H1 (cell line): ENCODE measurements around the gene LHX2. TPM values are rescaled to one million over a fixed set of nuclear protein-coding genes. Genes with fewer than 3 reads are reported as not detected.

Source experiments
- CTCF ChIA-PET: fragments of 300-600 bp; sonication (Branson Sonifier 250); formaldehyde crosslinking; loops from one replicate; lab custom pipeline; 2021; ENCODE audit not compliant: partially characterized antibody; lab: Charles Lee
- POLR2A ChIA-PET: fragments of 300-600 bp; sonication (Branson Sonifier 250); formaldehyde crosslinking; loops from one replicate; lab custom pipeline; 2021; ENCODE audit warnings: inconsistent platforms; ENCODE audit not compliant: partially characterized antibody; lab: Charles Lee
- DNase-seq, 2 experiments: peaks; one replicate each; pipeline versions ENCODE4 v3.0.0 to v3.0.0-alpha.2; 2010 to 2022; ENCODE audit warnings: low spot score in 2 of 2, low read depth in 1 of 2, mixed read lengths in 1 of 2
- FAIRE-seq: peaks from 2 replicates; lab custom pipeline; 2011; peaks lifted over from hg19 to GRCh38; lab: Jason Lieb, UNC
- H2AFZ ChIP-seq: 2 replicates; pipeline ENCODE4 v1.8.1; 2012; ENCODE audit warnings: low read length, inconsistent platforms
- H2AK5ac ChIP-seq: 2 replicates; pipeline ENCODE4 v1.6.1; 2013; ENCODE audit warnings: low read depth, low read length
- H2BK120ac ChIP-seq: replicated peaks from 2 replicates; pipeline ENCODE3; 2013; ENCODE audit warnings: low read depth, low read length, inconsistent platforms
- H2BK12ac ChIP-seq: 2 replicates; pipeline ENCODE4 v1.6.1; 2013; ENCODE audit warnings: low read depth, low read length
- H2BK15ac ChIP-seq: 2 replicates; pipeline ENCODE4 v1.6.1; 2013; ENCODE audit warnings: low read length
- H2BK20ac ChIP-seq: 2 replicates; pipeline ENCODE4 v1.6.1; 2013; ENCODE audit warnings: low read length
- H2BK5ac ChIP-seq: 2 replicates; pipeline ENCODE4 v1.6.1; 2013; ENCODE audit warnings: low read depth, low read length
- H3K14ac ChIP-seq: 2 replicates; pipeline ENCODE4 v1.6.1; 2013; ENCODE audit warnings: inconsistent platforms; ENCODE audit not compliant: insufficient read length
- H3K18ac ChIP-seq: 2 replicates; pipeline ENCODE4 v1.6.1; 2013; ENCODE audit warnings: low read length; ENCODE audit errors: extremely low read depth
- H3K23ac ChIP-seq: 2 replicates; pipeline ENCODE4 v1.6.1; 2013; ENCODE audit warnings: inconsistent platforms; ENCODE audit not compliant: insufficient read length
- H3K23me2 ChIP-seq: 2 replicates; pipeline ENCODE4 v1.6.1; 2013; ENCODE audit warnings: low read depth, low read length
- H3K27ac ChIP-seq: 2 replicates; pipeline ENCODE4 v1.6.1; 2011; ENCODE audit warnings: low read depth, low read length, inconsistent platforms
- H3K27me3 ChIP-seq, 4 experiments: replicated peaks in 1 of 4; 1 replicate in 1 of 4; 2 replicates in 3 of 4; pipeline versions ENCODE4 v1.6.1 to v1.8.1; 2011 to 2013; ENCODE audit warnings: low read length in 3 of 4, mild to moderate bottlenecking in 3 of 4, inconsistent platforms in 2 of 4, mixed read lengths in 2 of 4, moderate library complexity in 1 of 4; ENCODE audit not compliant: control insufficient read depth in 3 of 4, insufficient read depth in 3 of 4; ENCODE audit errors: extremely low read depth in 1 of 4
- H3K36me3 ChIP-seq, 4 experiments: 2 replicates each; pipeline versions ENCODE4 v1.6.1 to v1.8.1; 2011 to 2013; ENCODE audit warnings: mild to moderate bottlenecking in 4 of 4, low read length in 3 of 4, moderate library complexity in 2 of 4, control low read depth in 1 of 4, inconsistent platforms in 1 of 4; ENCODE audit not compliant: insufficient read depth in 4 of 4, control insufficient read depth in 2 of 4
- H3K4ac ChIP-seq: replicated peaks from 2 replicates; pipeline ENCODE3; 2013; ENCODE audit warnings: low read length, low read depth, mixed read lengths, inconsistent platforms; ENCODE audit not compliant: insufficient read length
- H3K4me1 ChIP-seq, 4 experiments: replicated peaks in 1 of 4; 1 replicate in 1 of 4; 2 replicates in 3 of 4; pipeline versions ENCODE4 v1.6.1 to v1.8.1; 2011 to 2013; ENCODE audit warnings: low read length in 3 of 4, inconsistent platforms in 2 of 4, mixed read lengths in 1 of 4; ENCODE audit not compliant: insufficient read depth in 4 of 4, control insufficient read depth in 3 of 4
- H3K4me2 ChIP-seq, 2 experiments: 2 replicates each; pipeline versions ENCODE4 v1.6.1 to v1.8.1; 2011 to 2013; ENCODE audit warnings: low read depth in 2 of 2, low read length in 2 of 2, control low read depth in 1 of 2, inconsistent platforms in 1 of 2, mild to moderate bottlenecking in 1 of 2; ENCODE audit not compliant: insufficient read depth in 1 of 2
- H3K4me3 ChIP-seq, 4 experiments: fragments of 200-600, 300-600 bp in 1 of 4; sonication (generic), shearing (Covaris generic), sonication (Bioruptor Twin) in 1 of 4; 2 replicates each; pipeline versions ENCODE4 v1.5.1 to v1.8.1; 2011 to 2016; ENCODE audit warnings: low read length in 4 of 4, low read depth in 3 of 4, control low read depth in 2 of 4, inconsistent platforms in 2 of 4, mild to moderate bottlenecking in 2 of 4, mixed read lengths in 1 of 4, moderate library complexity in 1 of 4; ENCODE audit not compliant: insufficient read depth in 2 of 4; ENCODE audit errors: extremely low read depth in 1 of 4
- H3K56ac ChIP-seq: replicated peaks from 2 replicates; pipeline ENCODE3; 2013; ENCODE audit warnings: low read depth, mild to moderate bottlenecking, mixed read lengths, low read length, inconsistent platforms; ENCODE audit not compliant: insufficient read length
- H3K79me1 ChIP-seq: 2 replicates; pipeline ENCODE4 v1.6.1; 2013; ENCODE audit warnings: low read depth, low read length, control low read depth
- H3K79me2 ChIP-seq, 2 experiments: 2 replicates each; pipeline versions ENCODE4 v1.6.1 to v1.8.1; 2012 to 2013; ENCODE audit warnings: low read length in 2 of 2, mild to moderate bottlenecking in 2 of 2, inconsistent platforms in 1 of 2; ENCODE audit not compliant: insufficient read depth in 2 of 2, control insufficient read depth in 1 of 2
- H3K9ac ChIP-seq, 4 experiments: replicated peaks in 1 of 4; 1 replicate in 1 of 4; 2 replicates in 3 of 4; pipeline versions ENCODE4 v1.6.1 to v1.8.1; 2011 to 2013; ENCODE audit warnings: low read depth in 3 of 4, low read length in 3 of 4, control low read depth in 2 of 4, mild to moderate bottlenecking in 2 of 4, moderate library complexity in 2 of 4, inconsistent platforms in 1 of 4; ENCODE audit errors: extremely low read depth in 1 of 4
- H3K9me3 ChIP-seq, 2 experiments: 2 replicates each; pipeline versions ENCODE4 v1.6.1 to v1.8.1; 2012 to 2013; ENCODE audit warnings: mild to moderate bottlenecking in 2 of 2, moderate library complexity in 2 of 2, control low read depth in 1 of 2, inconsistent platforms in 1 of 2, low read depth in 1 of 2, low read length in 1 of 2, mixed read lengths in 1 of 2; ENCODE audit not compliant: insufficient read depth in 2 of 2
- H4K20me1 ChIP-seq, 2 experiments: replicated peaks in 1 of 2; 2 replicates each; pipeline versions ENCODE3 to v1.8.1; 2011 to 2013; ENCODE audit warnings: inconsistent platforms in 2 of 2, low read length in 2 of 2, mild to moderate bottlenecking in 1 of 2; ENCODE audit not compliant: insufficient read depth in 2 of 2, control insufficient read depth in 1 of 2
- H4K5ac ChIP-seq: 2 replicates; pipeline ENCODE4 v1.6.1; 2013; ENCODE audit warnings: low read length, low read depth, mixed read lengths, inconsistent platforms; ENCODE audit not compliant: insufficient read length
- H4K8ac ChIP-seq: 2 replicates; pipeline ENCODE4 v1.8.0; 2013; ENCODE audit warnings: mild to moderate bottlenecking, moderate library complexity, low read length, inconsistent platforms; ENCODE audit not compliant: insufficient read depth; ENCODE audit errors: extremely low read depth
- H4K91ac ChIP-seq: replicated peaks from 2 replicates; pipeline ENCODE3; 2013; ENCODE audit warnings: low read length, mixed read lengths, inconsistent platforms; ENCODE audit not compliant: insufficient read length
- CBX5 ChIP-seq: fragments of 300-800, 300-1000 bp; sonication (generic); IDR thresholded peaks from 2 replicates; pipeline ENCODE4 v1.7.1; 2016; ENCODE audit warnings: antibody characterized with exemption, low read length, low read depth
- CREB1 ChIP-seq: IDR thresholded peaks from 2 replicates; pipeline ENCODE4 v1.6.1; 2012; ENCODE audit warnings: inconsistent platforms
- EGR1 ChIP-seq: IDR thresholded peaks from 2 replicates; pipeline ENCODE4 v1.6.1; 2011; ENCODE audit warnings: low read depth, low read length, borderline replicate concordance
- GABPA ChIP-seq: IDR thresholded peaks from 2 replicates; pipeline ENCODE4 v1.6.1; 2011; ENCODE audit warnings: mild to moderate bottlenecking, low read length, moderate library complexity, borderline replicate concordance; ENCODE audit not compliant: insufficient read depth
- HDAC2 ChIP-seq, 2 experiments: fragments of 300-600 bp in 1 of 2; sonication (generic) in 1 of 2; IDR thresholded peaks; 2 replicates each; pipeline ENCODE4 v1.6.1; 2011 to 2012; ENCODE audit warnings: low read depth in 2 of 2, low read length in 2 of 2, mild to moderate bottlenecking in 2 of 2, moderate library complexity in 2 of 2, borderline replicate concordance in 1 of 2, inconsistent platforms in 1 of 2
- NANOG ChIP-seq: IDR thresholded peaks from 2 replicates; pipeline ENCODE4 v1.6.1; 2011; ENCODE audit warnings: low read length, low read depth, mild to moderate bottlenecking, inconsistent platforms; ENCODE audit not compliant: insufficient read depth, poor library complexity, severe bottlenecking
- NRF1 ChIP-seq: IDR thresholded peaks from 2 replicates; pipeline ENCODE4 v1.6.1; 2011; ENCODE audit warnings: mild to moderate bottlenecking, low read depth, low read length, improper control_type of control experiment
- POLR2A ChIP-seq, 2 experiments: IDR thresholded peaks; 1 replicate in 1 of 2; 2 replicates in 1 of 2; pipeline ENCODE4 v1.6.1; 2011; ENCODE audit warnings: low read depth in 2 of 2, low read length in 2 of 2, mild to moderate bottlenecking in 2 of 2; ENCODE audit errors: control extremely low read depth in 1 of 2
- RAD21 ChIP-seq, 2 experiments: IDR thresholded peaks in 1 of 2; conservative IDR thresholded peaks in 1 of 2; 2 replicates each; pipeline ENCODE4 v1.6.1; 2011; ENCODE audit warnings: low read depth in 2 of 2, low read length in 2 of 2, improper control_type of control experiment in 1 of 2, inconsistent platforms in 1 of 2, mild to moderate bottlenecking in 1 of 2, moderate library complexity in 1 of 2
- SIRT6 ChIP-seq: IDR thresholded peaks from one replicate; pipeline ENCODE4 v1.7.1; 2012; ENCODE audit warnings: low read length, inconsistent platforms
- SRF ChIP-seq: IDR thresholded peaks from 2 replicates; pipeline ENCODE4 v1.6.1; 2011; ENCODE audit warnings: mild to moderate bottlenecking, low read depth, low read length, moderate library complexity
- TAF1 ChIP-seq: IDR thresholded peaks from 2 replicates; pipeline ENCODE4 v1.6.1; 2011; ENCODE audit warnings: mild to moderate bottlenecking, low read depth, low read length
- YY1 ChIP-seq: IDR thresholded peaks from 2 replicates; pipeline ENCODE4 v1.6.1; 2011; ENCODE audit warnings: low read depth, mild to moderate bottlenecking, low read length
- WGBS, 2 experiments: shearing (Covaris generic) in 1 of 2; methylation state at CpG; one replicate each; pipeline versions ENCODE4 v1.1.6 to v1.1.7; 2013 to 2015; ENCODE audit warnings: low lambda C conversion rate in 2 of 2, mixed read lengths in 2 of 2, inconsistent platforms in 1 of 2, low coverage in 1 of 2, missing lambda C conversion rate in 1 of 2; ENCODE audit not compliant: insufficient replicate concordance in 2 of 2, insufficient coverage in 1 of 2, insufficient read length in 1 of 2; ENCODE audit errors: extremely low coverage in 1 of 2, missing lambda C conversion rate in 1 of 2; 5-methylcytosine and 5-hydroxymethylcytosine counted together
- polyA plus RNA-seq, 7 experiments: library from polyadenylated mRNA; depleted of rRNA in 3 of 7; stranded (reverse) in 5 of 7; unstranded in 2 of 7; fragments of >200 nt in 5 of 7; fragments of 200-250 nt in 2 of 7; gene quantifications; 1 replicate in 5 of 7; 2 replicates in 1 of 7; 4 replicates in 1 of 7; pipeline versions ENCODE4 v1.2.1 to v1.2.3, GENCODE V29; 2011 to 2013; ENCODE audit warnings: missing spikeins in 2 of 7, mixed read lengths in 2 of 7
- total RNA-seq: library from RNA; stranded (reverse); fragmentation: NEBNext Ultra II Directional; extraction: Animal tissue kit (Norgen Biotek cat#: 25700); gene quantifications from 2 replicates; pipeline ENCODE4 v1.2.1, GENCODE V29; 2021

Gene LHX2
- total and polyA plus RNA-seq, 2 of the 8 experiments (the other 6 are each of a cell fraction or from before 2014, with no cell fraction given): 0.11 to 0.86 TPM

DNA sequence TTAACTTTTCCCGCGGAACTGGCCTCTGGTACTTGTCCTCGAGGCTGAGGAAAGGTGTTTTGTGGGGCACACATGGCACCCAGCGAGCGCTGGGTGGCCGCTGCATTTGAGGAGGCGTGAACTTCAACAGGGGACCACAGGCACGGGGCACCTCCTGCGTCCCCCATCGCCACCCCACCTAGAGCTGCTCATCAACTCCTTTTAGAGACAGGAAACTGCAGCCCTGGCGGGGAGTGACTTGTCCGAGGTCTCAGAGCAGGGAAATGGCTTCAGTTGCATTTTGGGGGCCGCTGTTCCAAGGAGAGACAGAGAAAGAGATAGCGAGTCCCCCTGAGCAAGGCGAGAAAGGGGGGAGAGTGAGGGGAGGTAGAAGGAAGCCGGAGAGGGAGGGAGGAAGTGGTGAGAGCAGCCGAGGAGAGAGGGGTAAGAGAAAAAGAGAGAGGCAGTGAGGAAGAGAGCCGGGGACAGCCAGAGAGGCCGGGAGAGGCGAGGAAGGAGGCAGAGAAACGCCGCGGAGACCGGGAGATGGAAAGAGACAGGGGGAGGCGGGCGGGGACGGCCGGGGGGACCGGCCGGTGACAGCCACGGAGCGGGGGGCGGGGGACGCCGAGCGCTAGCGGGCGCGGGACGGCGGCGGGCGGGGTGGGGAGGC, 12.5 kb upstream of the LHX2 start:
- peak in 1 of 2 experiments; percentile 69 for DNase-seq
- no peak overlapping the region for H2AFZ ChIP-seq
- TF ChIP-seq CREB1 (no peak), SIRT6 (no peak), NRF1 (no peak), CBX5 (no peak), YY1 (0 out of 2 replicates have a peak, but pooled peaks have one; percentile 7), NANOG (no peak), SRF (no peak), POLR2A (IDR thresholded peaks at IDR 0.05; ENCODE audit: control extremely low read depth in 1 of 2, low read depth in 2 of 2, low read length in 2 of 2) (no peak), HDAC2 (IDR thresholded peaks at IDR 0.05; ENCODE audit: borderline replicate concordance in 1 of 2, low read depth in 2 of 2, low read length in 2 of 2) (no peak), EGR1 (peak; percentile 78), RAD21 (IDR thresholded peaks at IDR 0.05 in 1 of 2, conservative IDR thresholded peaks at IDR 0.05 in 1 of 2; ENCODE audit: low read depth in 2 of 2, low read length in 2 of 2) (no peak), TAF1 (no peak), GABPA (no peak)

More for the DNA sequence above, 12.5 kb upstream of the LHX2 start:
- Histone ChIP-seq H3K23ac (no peak overlapping the region), H3K9ac (no peak overlapping the region), H3K9me3 (no peaks in the 10 kb centered on the region), H3K23me2 (peaks cover 2% of the 10 kb centered on the region; the same call in 1 of the 2 replicates), H3K36me3 (no peaks in the 10 kb centered on the region; a peak in 1 of 8 replicates), H3K4me2 (peak overlapping the region; percentile 65 to 75), H2BK12ac (no peak overlapping the region), H2AK5ac (no peak overlapping the region), H2BK15ac (no peak overlapping the region), H3K56ac (no peak overlapping the region), H3K4me1 (peaks cover 7 to 28% (median 10%) of the 10 kb centered on the region in 4 experiments), H3K18ac (peak overlapping the region; percentile 32; the same call in 1 of the 2 replicates), H2BK5ac (no peak overlapping the region), H3K79me2 (no peaks in the 10 kb centered on the region), H3K4ac (no peak overlapping the region), H4K5ac (no peak overlapping the region), H4K8ac (no peak overlapping the region), H2BK120ac (no peak overlapping the region), H3K4me3 (peak overlapping the region; percentile 26 to 55 (median 32); a peak in 6 of 8 replicates), H3K14ac (no peak overlapping the region), H3K27ac (no peak overlapping the region), H3K79me1 (no peaks in the 10 kb centered on the region), H3K27me3 (peaks cover 81 to 94% (median 90%) of the 10 kb centered on the region in 4 experiments), H2BK20ac (no peak overlapping the region), H4K91ac (no peak overlapping the region), H4K20me1 (peaks cover 2 to 26% of the 10 kb centered on the region in 2 experiments)
- POLR2A ChIA-PET: interaction anchor here (0.7 to 1.4 kb wide), 5 partner anchors 8 to 30 kb away, joined by 3 to 6 read pairs (median 3); no protein-coding TSS in a partner anchor
- no peak for FAIRE-seq
- CTCF ChIA-PET: interaction anchor here (1.0 to 1.9 kb wide), 2 partner anchors 10 to 456 kb away, joined by 3 to 7 read pairs; no protein-coding TSS in a partner anchor
- WGBS, 2 experiments: 2% methylated on average over 20 of the region's 43 CpGs; no CpG with 5 or more reads in 1 of the 2 experiments
